Measurements from ENCODE around the gene VWCE. TPM values are rescaled to one million over a fixed set of nuclear protein-coding genes. Genes with fewer than 3 reads are reported as not detected.
A peak's percentile ranks its signal among the peaks of the same experiment; 100 is the strongest.

The VWCE gene
- total RNA-seq, 1 donor from 2014 or later = 3.4 TPM

DNA sequence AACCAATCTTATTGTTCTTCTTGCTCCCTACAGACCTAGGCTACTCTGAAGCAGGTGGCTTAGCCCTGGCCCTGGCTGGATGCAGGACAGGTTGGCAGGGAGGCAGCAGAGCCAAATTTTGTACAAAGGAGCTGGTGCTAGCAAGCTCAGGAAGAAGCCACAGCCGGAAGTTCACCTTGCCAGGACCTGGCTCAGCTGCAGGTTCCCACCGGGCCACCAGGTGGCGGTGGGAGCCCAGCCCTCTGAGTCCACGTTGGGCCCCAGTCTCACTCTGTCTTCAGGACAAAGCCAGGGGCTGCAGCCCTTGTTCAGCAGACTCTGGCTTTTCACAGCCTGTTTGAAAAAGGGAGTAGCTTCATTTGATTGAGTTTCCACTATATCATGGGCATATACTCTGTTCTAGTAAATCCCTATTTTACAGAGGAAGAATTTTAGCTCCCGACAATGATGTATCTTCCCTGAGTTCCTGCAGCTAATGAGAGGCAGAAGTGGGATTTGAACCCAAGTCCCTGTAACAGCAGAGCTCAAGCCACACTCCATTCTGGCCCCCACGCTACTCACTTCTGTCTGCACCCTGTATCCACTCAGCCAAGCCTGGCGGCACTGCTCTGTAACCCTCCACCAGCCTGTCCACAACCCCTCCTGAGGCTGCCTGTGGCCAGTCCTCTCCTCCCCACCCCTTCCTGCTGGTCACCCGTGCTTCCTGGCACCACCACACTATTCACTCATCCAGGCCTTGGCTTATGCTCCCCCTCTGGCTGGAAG lies 41.2 kb upstream of the VWCE start:
- TF ChIP-seq POLR2A (IDR thresholded peaks at IDR 0.05) = no peak
- TF ChIP-seq, protein P1, sequence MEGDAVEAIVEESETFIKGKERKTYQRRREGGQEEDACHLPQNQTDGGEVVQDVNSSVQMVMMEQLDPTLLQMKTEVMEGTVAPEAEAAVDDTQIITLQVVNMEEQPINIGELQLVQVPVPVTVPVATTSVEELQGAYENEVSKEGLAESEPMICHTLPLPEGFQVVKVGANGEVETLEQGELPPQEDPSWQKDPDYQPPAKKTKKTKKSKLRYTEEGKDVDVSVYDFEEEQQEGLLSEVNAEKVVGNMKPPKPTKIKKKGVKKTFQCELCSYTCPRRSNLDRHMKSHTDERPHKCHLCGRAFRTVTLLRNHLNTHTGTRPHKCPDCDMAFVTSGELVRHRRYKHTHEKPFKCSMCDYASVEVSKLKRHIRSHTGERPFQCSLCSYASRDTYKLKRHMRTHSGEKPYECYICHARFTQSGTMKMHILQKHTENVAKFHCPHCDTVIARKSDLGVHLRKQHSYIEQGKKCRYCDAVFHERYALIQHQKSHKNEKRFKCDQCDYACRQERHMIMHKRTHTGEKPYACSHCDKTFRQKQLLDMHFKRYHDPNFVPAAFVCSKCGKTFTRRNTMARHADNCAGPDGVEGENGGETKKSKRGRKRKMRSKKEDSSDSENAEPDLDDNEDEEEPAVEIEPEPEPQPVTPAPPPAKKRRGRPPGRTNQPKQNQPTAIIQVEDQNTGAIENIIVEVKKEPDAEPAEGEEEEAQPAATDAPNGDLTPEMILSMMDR (IDR thresholded peaks at IDR 0.05) = peak; percentile 79 to 97 (median 96)
- TF ChIP-seq POLR2AphosphoS5 (IDR thresholded peaks at IDR 0.05; ENCODE audit: insufficient read depth in 1 of 2, low read depth in 1 of 2) = peak in 1 of 2 donors; percentile 51
- no peak overlapping the region for H3K4me3 ChIP-seq
- peak overlapping the region; percentile 3 for H3K27ac ChIP-seq
- no peaks in the 10 kb centered on the region for H3K27me3 ChIP-seq
- no peaks in the 10 kb centered on the region for H3K9me3 ChIP-seq
- intact Hi-C loops (cut with DNase I) = loop anchor here (2.0 kb wide), 1 partner anchor 48 kb away; no protein-coding TSS in a partner anchor
- no peak for DNase-seq (ENCODE audit: extremely low spot score in 2 of 2)
- H3K4me1 ChIP-seq = peaks cover 36% of the 10 kb centered on the region
- H3K36me3 ChIP-seq = no peaks in the 10 kb centered on the region

DNA sequence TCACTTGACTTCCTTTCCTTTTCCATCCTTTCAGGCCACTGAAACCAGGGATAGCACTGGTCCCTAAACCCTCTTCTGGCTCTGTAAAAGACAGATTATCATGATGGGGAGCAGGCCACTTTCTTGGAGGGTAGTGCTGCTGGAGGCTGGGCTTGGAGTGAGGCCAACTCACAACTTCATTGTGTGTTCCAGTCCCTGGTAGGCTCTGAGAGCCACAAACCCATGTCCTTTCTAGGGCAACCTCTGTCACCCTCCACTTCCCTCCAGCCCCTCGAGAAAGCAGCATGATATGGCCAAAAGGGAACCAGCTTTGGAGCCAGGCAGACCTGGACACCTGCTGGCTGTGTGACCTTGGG lies 40.2 kb upstream of the VWCE start:
- TF ChIP-seq, protein P1 (IDR thresholded peaks at IDR 0.05) = no peak
- no peak for TF ChIP-seq POLR2A (IDR thresholded peaks at IDR 0.05)
- TF ChIP-seq POLR2AphosphoS5 (IDR thresholded peaks at IDR 0.05; ENCODE audit: insufficient read depth in 1 of 2, low read depth in 1 of 2) = no peak
- intact Hi-C loops (cut with DNase I) = no loop called here

DNA sequence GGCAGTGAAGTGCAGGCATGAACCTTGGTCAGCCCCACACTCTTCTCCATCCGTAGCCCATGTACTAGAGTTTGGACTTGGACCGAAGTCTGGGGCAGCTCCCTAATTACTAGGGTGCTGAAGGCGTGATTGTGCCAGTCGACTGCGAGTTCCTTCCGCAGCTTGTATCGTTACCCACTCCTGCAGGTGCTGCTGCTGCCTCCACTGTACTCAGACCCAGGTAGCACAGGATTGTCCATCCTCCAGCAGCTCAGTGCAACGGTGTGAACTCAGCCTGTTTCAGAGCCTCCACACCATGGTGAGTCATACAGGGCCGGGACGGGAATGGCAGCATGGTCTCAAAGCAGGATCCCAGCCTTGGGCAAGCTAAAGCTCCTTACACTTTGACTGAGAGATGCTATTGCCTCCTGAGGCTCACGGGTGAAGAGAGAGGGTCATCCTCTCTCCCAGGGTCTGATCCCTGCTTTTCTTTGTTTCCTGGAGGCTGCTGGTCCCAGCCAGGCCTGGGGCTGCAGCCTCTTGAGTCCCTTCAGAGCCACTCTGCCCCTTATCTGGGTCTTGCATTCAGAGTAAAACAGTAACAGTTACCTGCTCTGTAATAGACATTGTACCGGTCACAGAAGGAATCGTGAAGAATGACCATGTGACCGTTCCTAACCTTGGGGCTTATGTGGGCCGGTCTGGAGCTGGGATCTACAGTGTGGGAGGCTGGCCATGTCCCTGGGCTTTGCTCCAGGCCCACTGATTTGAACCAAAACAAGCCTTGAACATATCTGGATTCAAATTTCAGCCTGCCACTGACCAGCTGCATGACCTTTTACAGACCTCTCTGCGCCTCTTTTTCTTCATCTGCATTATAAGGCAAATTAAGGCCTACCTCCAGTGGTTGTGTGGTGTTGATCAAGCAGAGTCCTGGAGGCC lies 39.6 kb upstream of the VWCE start:
- peaks cover 53% of the 10 kb centered on the region for H3K4me1 ChIP-seq
- H3K27ac ChIP-seq = no peak overlapping the region
- no peaks in the 10 kb centered on the region for H3K27me3 ChIP-seq
- intact Hi-C loops (cut with DNase I) = no loop called here
- no peak for TF ChIP-seq POLR2A (IDR thresholded peaks at IDR 0.05)
- TF ChIP-seq POLR2AphosphoS5 (IDR thresholded peaks at IDR 0.05; ENCODE audit: insufficient read depth in 1 of 2, low read depth in 1 of 2) = no peak
- H3K9me3 ChIP-seq = no peaks in the 10 kb centered on the region
- H3K4me3 ChIP-seq = no peak overlapping the region
- peaks cover 0 to 2% of the 10 kb centered on the region in 2 donors for H3K36me3 ChIP-seq
- DNase-seq (ENCODE audit: extremely low spot score in 2 of 2) = no peak

More for the DNA sequence above, 40.2 kb upstream of the VWCE start:
- no peaks in the 10 kb centered on the region for H3K9me3 ChIP-seq
- H3K27ac ChIP-seq = no peak overlapping the region
- no peaks in the 10 kb centered on the region for H3K36me3 ChIP-seq
- no peak for DNase-seq (ENCODE audit: extremely low spot score in 2 of 2)
- no peak overlapping the region for H3K4me3 ChIP-seq
- H3K4me1 ChIP-seq = peaks cover 46% of the 10 kb centered on the region
- H3K27me3 ChIP-seq = no peaks in the 10 kb centered on the region

DNA sequence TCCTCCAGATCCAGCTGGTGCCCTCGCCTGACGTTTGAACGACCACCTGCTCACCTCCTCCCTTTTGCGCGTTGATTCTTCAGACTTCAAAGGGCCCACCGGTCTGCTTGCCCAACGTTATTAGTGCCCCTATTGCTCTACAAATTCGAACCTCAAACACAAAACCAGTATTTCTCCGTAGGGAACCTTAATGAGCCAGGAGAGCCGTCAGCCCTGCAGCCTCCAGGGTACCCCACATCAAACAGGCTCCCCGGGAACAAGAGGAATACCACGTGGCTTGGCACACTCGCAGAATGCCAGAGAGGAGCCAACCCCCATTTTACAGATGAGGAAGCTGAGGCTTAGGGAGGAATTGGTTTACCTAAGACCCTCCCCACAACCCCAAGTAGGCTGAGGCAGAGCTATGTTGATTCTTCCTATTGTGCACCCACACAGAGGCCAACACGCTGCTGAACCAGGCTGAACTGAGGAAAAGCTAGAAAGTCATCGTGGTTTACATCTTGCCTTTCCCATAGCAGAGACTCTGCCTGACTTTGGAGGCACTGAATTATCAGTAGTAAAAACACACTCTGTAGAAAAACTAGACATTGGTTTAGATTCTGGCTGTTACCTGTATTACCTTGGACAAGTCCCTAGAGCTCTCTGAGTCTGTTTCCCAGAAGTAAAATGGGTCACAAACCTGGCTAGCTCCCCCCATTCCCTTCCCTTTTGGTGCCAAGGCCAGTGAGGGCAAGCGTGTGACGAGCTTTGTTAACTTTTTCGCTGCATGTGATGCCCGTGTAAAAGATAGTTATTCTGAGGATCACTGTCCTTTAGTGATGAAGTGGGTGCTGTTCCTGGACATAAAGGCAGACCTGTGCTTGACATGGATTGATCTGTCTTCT lies 38.7 kb upstream of the VWCE start:
- Histone ChIP-seq H3K27me3 (no peaks in the 10 kb centered on the region), H3K9me3 (no peaks in the 10 kb centered on the region), H3K4me3 (peak overlapping the region; percentile 72 to 90), H3K4me1 (peaks cover 58% of the 10 kb centered on the region), H3K27ac (peak overlapping the region; percentile 76), H3K36me3 (peaks cover 0 to 11% of the 10 kb centered on the region in 2 donors)
- DNase-seq (ENCODE audit: extremely low spot score in 2 of 2) = no peak
- intact Hi-C loops (cut with DNase I) = no loop called here
- TF ChIP-seq POLR2A (IDR thresholded peaks at IDR 0.05) (no peak), POLR2AphosphoS5 (IDR thresholded peaks at IDR 0.05; ENCODE audit: insufficient read depth in 1 of 2, low read depth in 1 of 2) (no peak)
- TF ChIP-seq, protein P1 (IDR thresholded peaks at IDR 0.05) = no peak

All from vagina (tissue), 2 donors.